HG03521 (cell line): ENCODE data around the gene METTL17.
"Not testable (repeated sequence)": the region's sequence is repeated elsewhere in the genome, so short reads cannot be mapped to it uniquely, and the experiment has no call there.

Experiments used
- ATAC-seq: cut with Tn5 transposase; IDR thresholded peaks from one replicate; pipeline ENCODE4 v1.9.1; 2021; ENCODE audit warnings: mild to moderate bottlenecking, moderate library complexity; ENCODE audit not compliant: unreplicated experiment

METTL17 gene

DNA sequence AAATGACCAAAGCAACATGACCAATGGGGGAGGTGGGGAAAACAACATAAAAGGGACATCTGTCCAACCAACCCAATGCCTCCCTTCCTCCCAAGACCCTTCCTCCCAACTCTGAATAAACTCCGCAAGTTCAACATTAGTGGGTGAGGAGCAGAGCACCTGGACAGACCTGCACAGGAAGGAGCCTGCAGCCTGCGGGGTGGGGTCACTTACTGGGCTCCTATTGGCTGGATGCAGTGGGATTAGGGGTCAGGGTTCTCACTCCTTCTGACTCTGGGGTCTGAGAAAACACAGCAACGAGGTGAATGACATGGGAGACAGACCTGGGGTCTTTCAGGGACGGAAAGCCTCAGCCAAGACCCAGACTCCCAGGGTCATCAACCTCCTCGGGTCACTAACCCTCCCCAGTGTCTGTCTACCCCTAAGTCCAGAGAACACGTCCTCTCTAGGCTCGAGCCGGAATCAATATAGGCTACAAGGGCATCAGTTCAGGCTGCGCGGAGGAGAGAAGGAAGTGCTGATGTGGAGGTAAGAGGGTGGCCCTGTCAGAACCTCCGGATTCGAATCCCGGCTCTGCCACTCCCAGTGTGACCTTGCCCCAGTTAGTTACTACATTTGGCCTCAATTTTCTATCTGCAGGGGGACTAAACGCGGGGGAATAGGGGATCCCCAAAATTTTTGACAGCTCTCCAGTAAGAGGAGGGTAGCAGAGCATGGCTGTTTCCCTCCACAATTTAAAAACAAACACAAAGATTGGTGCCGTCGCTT lies 34.2 kb downstream of the METTL17 start:
- ATAC-seq: no peak

DNA sequence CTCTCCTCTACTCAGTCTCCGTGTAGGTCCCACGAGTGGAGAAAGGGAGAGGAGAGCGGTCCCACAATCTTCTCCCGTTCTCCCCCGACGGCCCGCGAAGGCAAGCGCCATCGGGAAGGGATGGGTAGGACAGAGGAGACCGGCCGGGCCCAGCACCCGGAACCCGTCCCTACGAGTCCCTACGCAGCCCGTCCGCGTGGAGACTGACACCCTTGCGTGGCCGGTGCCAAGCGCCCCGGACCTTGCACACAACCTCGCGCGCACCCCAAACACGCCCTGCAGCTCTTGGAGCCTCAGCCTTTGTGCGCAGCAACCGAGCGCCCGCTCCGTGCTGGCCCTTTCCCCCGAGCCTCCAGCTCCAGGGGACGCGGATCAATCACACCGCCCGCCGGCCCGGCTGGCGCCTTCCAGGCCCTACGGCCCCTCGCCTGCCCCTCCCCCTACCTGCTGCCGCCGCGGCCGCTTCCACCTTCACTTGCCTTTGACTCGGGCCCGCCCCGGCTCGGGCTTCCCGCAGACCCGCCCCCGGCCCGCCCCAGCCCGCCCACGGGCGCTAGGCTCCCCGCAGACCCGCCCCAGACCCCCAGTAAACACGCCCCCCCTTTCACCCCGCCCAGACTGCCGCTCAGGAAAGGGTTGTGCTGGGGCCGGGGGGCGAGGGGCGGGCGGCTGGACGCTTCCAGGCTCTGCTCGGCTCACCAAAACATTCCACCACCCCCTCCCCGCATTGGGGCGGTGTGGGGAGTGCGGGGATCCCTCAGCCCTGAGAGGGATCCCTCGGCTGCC lies 35.0 kb downstream of the METTL17 start, which contains the start of gene NDRG2:
Gene NDRG2 (minus strand): TSS at position 477 of the 786 bp plus-strand sequence. CDS start 1,746 bp downstream, outside the sequence.
- ATAC-seq: no peak

DNA sequence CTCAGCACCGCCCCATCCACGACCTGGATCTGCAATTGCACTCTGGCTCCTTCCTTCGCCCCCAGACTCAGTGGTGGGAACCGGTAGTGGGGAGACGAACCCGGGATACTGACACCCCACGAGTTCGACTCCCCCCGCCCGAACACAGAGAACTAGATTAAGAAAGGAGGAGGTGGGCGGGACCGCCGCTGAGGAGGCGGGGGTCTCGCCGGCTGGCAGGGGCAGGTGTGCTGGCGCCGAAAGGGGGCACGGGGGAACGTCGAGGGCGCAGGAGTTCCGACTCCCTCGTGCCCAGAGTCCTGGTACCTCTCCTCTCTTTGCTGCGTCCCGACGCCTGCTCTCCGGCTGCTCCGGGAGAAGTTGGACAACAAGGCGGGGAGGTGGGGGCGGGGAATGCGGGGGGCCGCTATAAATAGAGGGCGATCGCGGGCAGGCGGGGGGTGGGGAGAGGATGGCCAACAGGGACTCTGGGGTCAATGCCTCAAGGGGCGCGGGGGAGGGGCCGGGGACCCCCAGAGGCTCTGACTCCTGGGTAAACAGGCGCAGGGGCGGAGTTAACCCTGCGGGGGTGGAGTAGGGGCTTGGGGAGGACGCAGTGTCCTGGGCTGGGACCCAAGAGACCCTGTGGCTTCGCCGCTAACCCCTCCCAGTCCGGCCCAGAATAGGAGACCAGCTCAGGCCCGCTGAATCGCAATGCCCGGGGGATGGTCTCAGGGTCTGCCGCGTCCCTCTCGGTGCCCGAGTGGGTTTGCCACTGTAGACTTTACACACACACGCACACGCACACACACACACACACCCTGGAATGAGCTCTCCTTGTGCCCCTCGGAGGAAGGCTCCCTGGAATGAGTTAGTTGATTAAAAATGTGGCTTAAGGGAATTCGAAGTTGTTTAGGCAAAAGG lies 35.8 kb downstream of the METTL17 start:
- ATAC-seq: no peak

DNA sequence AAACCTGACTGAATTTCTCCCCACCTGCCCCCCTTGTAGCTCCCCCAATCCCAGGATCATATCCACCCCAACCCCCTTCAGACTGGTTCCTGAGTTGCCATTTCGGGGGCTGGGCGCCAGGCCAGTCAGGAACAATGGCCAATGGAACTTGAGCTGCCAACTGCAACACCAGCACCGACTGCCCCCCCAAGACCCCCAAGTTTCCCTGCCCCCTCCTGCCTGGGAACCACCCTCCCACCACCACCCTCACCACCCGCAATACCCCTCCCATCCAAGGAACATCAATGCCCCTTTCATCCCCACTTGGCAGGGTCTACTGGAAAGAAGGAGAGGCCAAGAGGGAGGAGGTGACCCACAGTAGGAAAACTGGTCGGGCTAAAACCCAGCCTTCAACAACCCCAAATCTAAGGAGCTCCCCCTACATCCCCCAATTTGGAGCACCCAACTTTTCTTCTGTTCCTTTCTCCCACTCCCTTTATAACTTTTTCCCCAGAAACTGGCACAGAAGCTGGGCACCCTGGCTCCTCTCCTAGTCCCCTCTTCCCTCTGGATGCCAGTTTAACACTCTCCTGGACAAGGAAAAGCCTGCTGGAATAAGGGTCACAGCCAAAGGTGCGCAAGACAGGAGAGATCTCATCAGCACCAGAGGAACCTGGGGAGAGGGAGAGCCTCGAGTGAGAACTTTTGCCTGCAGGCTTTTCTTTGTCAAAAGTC lies 36.7 kb downstream of the METTL17 start:
- ATAC-seq: no peak

- no peak for ATAC-seq
These were observed 37.2 kb downstream of the METTL17 start for GRCh38 chr14:21026988-21027315.

DNA sequence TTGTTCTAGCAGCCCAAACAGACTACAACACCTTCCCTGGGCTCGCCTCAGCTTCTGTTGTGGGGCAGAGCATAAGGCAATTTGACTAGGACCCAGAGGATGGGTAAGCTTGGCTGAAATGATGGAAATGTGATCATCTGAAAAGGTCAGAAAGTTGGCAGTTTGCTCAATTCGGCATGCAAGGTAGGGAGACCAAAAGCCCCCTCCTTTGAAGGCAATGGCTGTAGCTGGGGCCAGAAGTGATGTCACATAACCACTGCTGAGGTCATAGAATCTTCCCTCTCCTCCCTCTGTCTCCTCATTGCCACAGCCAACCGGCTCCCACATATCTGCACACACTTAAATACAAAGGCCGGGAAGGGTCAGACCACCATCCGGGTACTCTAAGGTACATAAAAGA lies 40.1 kb downstream of the METTL17 start, which contains the start of gene TPPP2:
Gene TPPP2 (plus strand): TSS at position 301 of the 400 bp plus-strand sequence. CDS start 365 bp downstream, outside the sequence.
- ATAC-seq: no peak

DNA sequence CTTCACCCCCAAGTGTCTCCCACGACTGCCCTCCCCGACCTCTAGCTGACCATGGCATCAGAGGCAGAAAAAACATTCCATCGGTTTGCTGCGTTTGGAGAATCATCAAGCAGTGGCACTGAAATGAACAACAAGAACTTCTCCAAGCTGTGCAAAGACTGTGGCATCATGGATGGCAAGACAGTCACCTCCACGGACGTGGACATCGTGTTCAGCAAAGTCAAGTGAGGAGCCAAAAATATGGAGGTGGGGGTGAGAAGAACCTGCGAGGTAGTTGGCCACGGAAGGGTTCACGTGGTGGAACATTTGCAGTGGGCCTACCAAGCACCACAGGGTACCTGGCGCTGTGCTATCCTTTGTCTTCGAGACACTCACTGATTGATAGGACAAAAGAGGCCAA lies 40.8 kb downstream of the METTL17 start:
- no peak for ATAC-seq

GRCh38 chr14:21032326-21033132 lies 42.7 kb downstream of the METTL17 start:
- ATAC-seq: no peak

GRCh38 chr14:21033133-21033698 lies 43.4 kb downstream of the METTL17 start:
- ATAC-seq: no peak

DNA sequence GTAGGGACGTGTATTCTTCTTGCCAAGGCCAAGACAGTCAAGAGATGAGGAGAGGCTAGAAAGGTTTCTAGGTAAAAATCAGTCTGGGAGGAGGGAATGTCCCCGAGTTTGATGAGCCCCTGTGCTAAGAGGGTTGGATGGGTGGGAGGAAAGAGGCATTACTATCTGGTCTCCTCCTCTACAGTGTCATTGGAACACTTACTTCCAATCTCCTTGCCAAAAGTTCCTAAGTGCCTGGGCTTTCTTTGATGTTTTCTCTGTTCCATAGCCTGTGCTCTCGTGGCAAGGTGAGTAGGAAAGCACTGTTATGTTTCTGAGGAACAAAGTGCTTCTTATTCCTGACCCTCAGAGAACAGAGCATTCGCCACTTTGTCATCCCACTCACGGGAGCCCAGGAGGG lies 44.9 kb downstream of the METTL17 start, which contains the start of gene RNASE13:
Gene RNASE13 (minus strand): TSS at position 101 of the 400 bp plus-strand sequence. CDS start 519 bp downstream, outside the sequence.
- ATAC-seq: no peak

DNA sequence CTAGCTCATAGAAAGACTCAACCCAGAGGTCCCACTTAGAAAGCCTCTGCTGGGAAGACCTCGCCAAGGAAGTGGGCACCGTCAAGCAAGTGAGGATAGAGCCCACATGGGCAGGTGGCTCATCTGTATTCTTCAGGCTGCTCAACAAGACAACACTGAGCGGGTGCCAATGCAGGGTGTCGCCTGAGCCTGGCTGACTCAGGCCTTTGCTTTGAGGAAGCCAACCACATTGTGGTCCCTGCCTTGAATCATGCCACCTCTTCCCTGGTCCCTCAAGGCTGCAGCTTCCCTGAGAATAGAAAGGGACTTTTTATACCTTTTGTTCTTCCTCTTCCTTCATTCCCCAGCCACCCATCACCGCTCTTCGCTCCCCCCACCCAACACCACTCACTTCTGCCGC lies 47.0 kb downstream of the METTL17 start:
- ATAC-seq: no peak

GRCh38 chr14:21037156-21037555 lies 47.4 kb downstream of the METTL17 start:
- ATAC-seq: no peak

DNA sequence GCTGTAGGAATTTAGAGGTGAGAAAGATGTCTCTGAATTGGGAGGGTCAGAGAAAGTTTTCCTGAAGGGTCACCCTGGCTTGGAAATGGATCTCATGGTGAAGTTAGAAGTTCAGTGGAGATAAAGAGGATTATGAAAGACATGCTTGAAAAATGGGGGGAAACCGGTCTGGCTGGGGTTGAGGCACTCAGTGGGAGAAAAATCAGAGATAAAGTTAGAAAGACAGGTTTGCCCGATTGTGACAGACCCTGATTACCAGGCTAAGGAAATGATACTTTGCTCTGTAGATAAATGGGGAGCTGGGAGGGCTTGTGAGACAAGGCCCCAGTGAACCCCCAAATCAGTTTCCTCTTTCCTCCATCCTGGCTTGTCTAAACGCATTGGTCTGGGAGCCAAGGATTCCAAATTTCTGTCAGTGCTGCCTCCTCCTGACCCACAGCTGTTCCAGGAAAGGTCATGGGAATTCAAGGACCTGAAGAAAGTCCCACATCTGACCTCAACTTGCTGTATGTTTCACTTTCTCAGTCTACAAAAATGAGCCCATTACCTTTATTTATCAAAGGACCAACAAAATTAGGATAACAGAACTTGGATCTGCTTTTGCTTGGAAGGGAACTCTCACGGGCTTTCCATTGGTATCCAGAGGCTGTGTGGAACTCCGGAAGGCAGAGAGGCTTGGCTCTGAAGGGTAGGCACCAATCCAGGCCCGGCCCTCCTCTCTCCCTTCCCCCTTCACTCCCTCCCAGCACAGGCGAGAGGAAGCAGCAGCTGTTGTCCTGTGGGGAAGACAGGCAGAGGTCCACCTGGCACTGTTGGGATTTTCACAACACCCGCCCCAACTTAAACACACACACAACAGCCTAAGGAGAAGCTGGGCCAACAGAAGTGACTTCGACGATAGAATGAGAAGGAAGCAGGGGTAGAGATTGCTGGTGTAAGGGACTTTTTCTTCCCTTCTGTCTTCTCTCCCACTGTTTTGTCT lies 49.0 kb downstream of the METTL17 start:
- ATAC-seq: no peak

- no peak for ATAC-seq
These were observed 50.0 kb downstream of the METTL17 start for GRCh38 chr14:21039585-21040369.

DNA sequence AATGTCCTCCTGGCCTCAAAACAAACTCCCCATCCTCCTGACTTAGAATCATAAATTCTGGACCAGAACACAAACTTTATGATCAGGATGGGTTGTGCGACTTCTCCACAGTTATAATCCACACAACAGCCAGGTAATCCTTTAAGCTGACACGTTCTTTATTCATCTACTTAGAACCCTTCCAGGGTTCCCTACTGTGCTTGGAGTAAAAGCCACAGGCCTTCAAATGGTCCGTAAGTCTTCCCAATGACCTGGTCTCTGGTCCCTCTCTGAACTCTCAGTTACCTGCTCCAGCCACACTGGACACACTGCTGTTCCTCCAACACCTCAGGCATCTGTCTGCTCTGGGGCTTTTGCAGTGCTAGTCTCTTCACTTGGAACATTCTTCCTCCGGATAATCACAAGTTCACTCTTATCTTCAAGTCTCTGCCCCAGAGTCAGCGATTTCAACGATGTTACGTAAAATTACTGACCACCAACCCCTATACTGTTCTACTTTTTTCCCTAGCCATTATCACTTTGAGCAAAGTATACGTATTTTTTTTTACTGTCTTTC lies 50.7 kb downstream of the METTL17 start:
- no peak for ATAC-seq

GRCh38 chr14:21040941-21041340 lies 51.2 kb downstream of the METTL17 start:
- not testable (repeated sequence) for ATAC-seq
